K562 (cell line): ENCODE results near the gene TASP1.

Experiments used
- CCAR2 ChIP-seq: fragments of 200-400 bp; formaldehyde crosslinking; IDR thresholded peaks from 2 replicates; pipeline ENCODE4 v1.6.1; 2017; ENCODE audit warnings: mild to moderate bottlenecking, low read depth, low read length
- EZH2 ChIP-seq: IDR thresholded peaks from 2 replicates; pipeline ENCODE4 v1.6.1; 2012; ENCODE audit warnings: low read depth, mild to moderate bottlenecking, inconsistent platforms, low read length, borderline replicate concordance
- TRIM24 ChIP-seq, 2 experiments: fragments of 450-650 bp; IDR thresholded peaks; 2 replicates each; pipeline ENCODE4 v1.6.1; 2016
- ZBTB7A ChIP-seq: IDR thresholded peaks from 2 replicates; pipeline ENCODE4 v1.6.1; 2011; ENCODE audit warnings: low read depth, mild to moderate bottlenecking, low read length, moderate library complexity, borderline replicate concordance; ENCODE audit not compliant: control insufficient read depth

DNA sequence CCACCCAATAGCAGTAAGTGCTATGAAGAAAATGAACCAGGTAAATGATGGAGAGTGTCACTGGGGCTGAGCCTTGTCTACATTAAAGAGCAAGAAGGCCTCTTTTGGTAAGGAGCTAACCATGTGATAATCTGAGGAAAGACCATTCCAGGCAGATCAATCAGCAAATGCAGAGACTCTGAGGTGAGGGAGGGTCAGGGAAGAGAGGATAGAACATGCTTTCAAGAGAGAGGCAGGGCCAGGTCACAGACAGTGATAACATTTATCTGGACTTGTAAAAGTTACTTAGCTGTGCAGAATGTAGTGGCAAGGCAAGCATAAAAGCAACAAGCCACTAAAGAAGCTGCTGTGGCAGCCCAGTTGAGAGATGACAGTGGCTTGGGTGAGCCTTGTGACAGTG, 197.3 kb downstream of the TASP1 start:
- TF ChIP-seq TRIM24 (IDR thresholded peaks at IDR 0.05) (no peak), EZH2 (no peak), ZBTB7A (no peak), CCAR2 (no peak)
